Mesothelial cell of epicardium (in vitro differentiated cells): Measurements from ENCODE around the gene PEG3. TPM values are rescaled to one million over a fixed set of nuclear protein-coding genes. Genes with fewer than 3 reads are reported as not detected.

Source experiments
- DNase-seq, 2 experiments: peaks; one replicate each; pipeline ENCODE4 v3.0.0; 2021; ENCODE audit warnings: low spot score in 2 of 2; ENCODE audit not compliant: unreplicated experiment in 2 of 2
- H3K27ac Mint-ChIP-seq: 2 replicates; pipeline ENCODE4 v1.8.0; 2021; ENCODE audit warnings: mixed read lengths
- H3K27me3 Mint-ChIP-seq: 2 replicates; pipeline ENCODE4 v1.8.0; 2021; ENCODE audit warnings: low read depth, mixed read lengths
- H3K36me3 Mint-ChIP-seq: 2 replicates; pipeline ENCODE4 v1.8.0; 2021; ENCODE audit warnings: mixed read lengths
- H3K4me1 Mint-ChIP-seq: 2 replicates; pipeline ENCODE4 v1.8.0; 2021; ENCODE audit warnings: mixed read lengths
- H3K4me3 Mint-ChIP-seq: 2 replicates; pipeline ENCODE4 v1.8.0; 2021; ENCODE audit warnings: mild to moderate bottlenecking, moderate library complexity, mixed read lengths
- H3K9me3 Mint-ChIP-seq: 2 replicates; pipeline ENCODE4 v1.8.0; 2021; ENCODE audit warnings: mixed read lengths
- total RNA-seq: library from RNA; stranded (reverse); gene quantifications from 3 replicates; pipeline ENCODE4 v1.2.1, GENCODE V29; 2021
- TF ChIP-seq, protein P1 (sequence below): fragments of 200-600 bp; sonication (generic); IDR thresholded peaks from one replicate; pipeline ENCODE4 v1.5.0; 2021; ENCODE audit warnings: antibody characterized with exemption; ENCODE audit not compliant: unreplicated experiment

The PEG3 gene
- total RNA-seq, 1 donor from 2014 or later: not detected

DNA sequence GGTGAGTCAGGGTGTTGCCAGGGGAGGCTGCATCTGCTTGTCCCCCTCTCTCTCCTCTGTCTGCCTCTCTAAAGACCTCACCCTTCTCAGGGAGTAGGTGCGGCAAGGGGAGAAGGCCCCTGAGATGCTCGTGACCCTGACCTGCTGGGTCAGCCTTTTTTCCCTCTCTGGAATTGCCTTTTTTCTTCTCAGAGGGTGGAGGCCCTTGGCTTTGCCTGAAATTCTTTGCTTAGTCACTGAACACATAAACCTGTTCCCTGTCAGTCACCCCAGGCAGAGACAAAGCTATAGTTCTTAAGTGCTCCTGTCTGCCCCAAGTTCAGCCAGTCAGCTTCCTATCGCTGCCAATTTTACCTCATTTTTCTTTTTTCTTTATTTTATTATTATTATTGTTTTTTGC is 35.2 kb upstream of the PEG3 start:
- TF ChIP-seq, protein P1, sequence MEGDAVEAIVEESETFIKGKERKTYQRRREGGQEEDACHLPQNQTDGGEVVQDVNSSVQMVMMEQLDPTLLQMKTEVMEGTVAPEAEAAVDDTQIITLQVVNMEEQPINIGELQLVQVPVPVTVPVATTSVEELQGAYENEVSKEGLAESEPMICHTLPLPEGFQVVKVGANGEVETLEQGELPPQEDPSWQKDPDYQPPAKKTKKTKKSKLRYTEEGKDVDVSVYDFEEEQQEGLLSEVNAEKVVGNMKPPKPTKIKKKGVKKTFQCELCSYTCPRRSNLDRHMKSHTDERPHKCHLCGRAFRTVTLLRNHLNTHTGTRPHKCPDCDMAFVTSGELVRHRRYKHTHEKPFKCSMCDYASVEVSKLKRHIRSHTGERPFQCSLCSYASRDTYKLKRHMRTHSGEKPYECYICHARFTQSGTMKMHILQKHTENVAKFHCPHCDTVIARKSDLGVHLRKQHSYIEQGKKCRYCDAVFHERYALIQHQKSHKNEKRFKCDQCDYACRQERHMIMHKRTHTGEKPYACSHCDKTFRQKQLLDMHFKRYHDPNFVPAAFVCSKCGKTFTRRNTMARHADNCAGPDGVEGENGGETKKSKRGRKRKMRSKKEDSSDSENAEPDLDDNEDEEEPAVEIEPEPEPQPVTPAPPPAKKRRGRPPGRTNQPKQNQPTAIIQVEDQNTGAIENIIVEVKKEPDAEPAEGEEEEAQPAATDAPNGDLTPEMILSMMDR: no peak
- H3K27ac Mint-ChIP-seq: no peak overlapping the region
- peaks cover 4% of the 10 kb centered on the region for H3K36me3 Mint-ChIP-seq
- no peak overlapping the region for H3K4me3 Mint-ChIP-seq
- DNase-seq: no peak
- peaks cover 56% of the 10 kb centered on the region for H3K9me3 Mint-ChIP-seq
- H3K4me1 Mint-ChIP-seq: no peaks in the 10 kb centered on the region
- H3K27me3 Mint-ChIP-seq: no peaks in the 10 kb centered on the region

DNA sequence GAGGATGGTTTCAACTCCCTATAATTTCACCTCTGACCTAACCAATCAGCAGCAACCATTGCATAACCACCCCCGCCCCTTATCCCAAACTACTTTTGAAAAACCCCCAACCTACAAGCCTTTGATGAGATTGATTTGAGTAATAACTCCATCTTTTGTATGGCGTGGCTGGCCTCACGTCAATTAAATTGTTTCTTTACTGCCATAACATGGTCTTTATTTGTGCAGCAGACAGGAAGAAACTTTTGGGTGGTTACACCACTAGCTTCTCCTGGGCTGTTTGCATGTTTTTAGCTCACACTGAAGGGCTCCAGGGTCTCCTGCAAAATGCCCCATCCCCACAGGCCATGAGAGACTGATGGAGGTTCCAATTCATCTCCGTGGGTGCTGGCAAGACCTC is 34.0 kb upstream of the PEG3 start:
- Mint-ChIP-seq H3K36me3 (peaks cover 9% of the 10 kb centered on the region), H3K9me3 (peaks cover 60% of the 10 kb centered on the region), H3K27me3 (no peaks in the 10 kb centered on the region), H3K4me1 (no peaks in the 10 kb centered on the region), H3K27ac (no peak overlapping the region), H3K4me3 (no peak overlapping the region)
- no peak for DNase-seq
- TF ChIP-seq, protein P1: no peak

- no peak overlapping the region for H3K27ac Mint-ChIP-seq
- H3K9me3 Mint-ChIP-seq: peaks cover 63% of the 10 kb centered on the region
- DNase-seq: no peak
- TF ChIP-seq, protein P1: no peak
- no peaks in the 10 kb centered on the region for H3K4me1 Mint-ChIP-seq
- H3K27me3 Mint-ChIP-seq: no peaks in the 10 kb centered on the region
- H3K36me3 Mint-ChIP-seq: peaks cover 9% of the 10 kb centered on the region
- no peak overlapping the region for H3K4me3 Mint-ChIP-seq
These were observed 33.0 kb upstream of the PEG3 start for GRCh38 chr19:56873493-56873892.

- peaks cover 74% of the 10 kb centered on the region for H3K9me3 Mint-ChIP-seq
- no peaks in the 10 kb centered on the region for H3K4me1 Mint-ChIP-seq
- TF ChIP-seq, protein P1: no peak
- H3K4me3 Mint-ChIP-seq: no peak overlapping the region
- no peak overlapping the region for H3K27ac Mint-ChIP-seq
- H3K36me3 Mint-ChIP-seq: peaks cover 6% of the 10 kb centered on the region
- H3K27me3 Mint-ChIP-seq: no peaks in the 10 kb centered on the region
- DNase-seq: no peak
These were observed 29.4 kb upstream of the PEG3 start for GRCh38 chr19:56869886-56870285.

- H3K4me3 Mint-ChIP-seq: no peak overlapping the region
- peaks cover 70% of the 10 kb centered on the region for H3K9me3 Mint-ChIP-seq
- TF ChIP-seq, protein P1: no peak
- no peaks in the 10 kb centered on the region for H3K4me1 Mint-ChIP-seq
- no peak overlapping the region for H3K27ac Mint-ChIP-seq
- H3K36me3 Mint-ChIP-seq: peaks cover 9% of the 10 kb centered on the region
- no peaks in the 10 kb centered on the region for H3K27me3 Mint-ChIP-seq
- no peak for DNase-seq
These were observed 27.9 kb upstream of the PEG3 start for GRCh38 chr19:56868446-56868845.

DNA sequence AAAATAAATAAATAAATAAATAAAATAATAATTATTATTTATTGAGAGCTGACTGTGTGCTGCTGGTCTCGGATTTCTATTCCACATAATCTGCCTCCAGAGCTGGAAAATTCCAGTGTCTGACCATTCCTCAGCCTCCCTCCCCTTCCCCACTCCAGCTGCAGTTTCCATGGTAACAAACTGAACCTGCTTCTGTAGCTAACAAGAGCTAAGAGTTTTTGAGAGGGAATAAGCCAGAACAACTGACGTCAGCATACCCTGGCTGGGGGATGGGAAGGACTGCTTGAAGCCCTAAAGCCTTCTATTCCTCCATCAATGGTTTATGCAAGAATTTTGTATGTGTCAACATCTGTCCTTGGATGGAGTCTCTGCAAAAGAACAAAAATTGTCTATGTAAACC is 26.0 kb upstream of the PEG3 start:
- Mint-ChIP-seq H3K4me1 (no peaks in the 10 kb centered on the region), H3K9me3 (peaks cover 67% of the 10 kb centered on the region), H3K27me3 (no peaks in the 10 kb centered on the region), H3K4me3 (no peak overlapping the region), H3K36me3 (peaks cover 7% of the 10 kb centered on the region), H3K27ac (no peak overlapping the region)
- TF ChIP-seq, protein P1: no peak
- no peak for DNase-seq
